ENCODE data around the gene SLC25A5. TPM values are rescaled to one million over a fixed set of nuclear protein-coding genes. Genes with fewer than 3 reads are reported as not detected.

The SLC25A5 gene
- total RNA-seq, 1 experiment from 2014 or later, result 224 TPM

DNA sequence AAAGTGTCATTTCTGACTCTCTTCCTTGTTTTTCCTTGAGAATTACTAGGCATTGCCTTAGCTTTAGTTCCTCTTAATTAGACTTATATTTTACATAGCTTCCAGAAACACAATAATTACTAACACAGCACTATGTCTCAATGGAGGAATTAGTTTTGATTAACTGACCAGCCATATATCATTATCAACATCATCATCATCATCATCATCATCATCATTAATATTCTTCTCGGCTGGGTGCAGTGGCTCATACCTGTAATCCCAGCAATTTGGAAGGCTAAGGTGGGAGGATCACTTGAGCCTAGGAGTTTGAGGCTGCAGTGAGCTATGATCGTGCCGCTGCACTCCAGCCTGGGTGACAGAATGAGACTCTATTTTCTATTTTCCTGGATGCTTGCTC lies 2.7 kb upstream of the SLC25A5 start:
- DNase-seq (ENCODE audit: low read depth in 1 of 2, low spot score in 2 of 2), result no peak
- no peaks in the 10 kb centered on the region for H3K9me3 ChIP-seq (replicated peaks)
- peaks cover 19% of the 10 kb centered on the region for H3K36me3 ChIP-seq
- H3K4me3 ChIP-seq, result no peak overlapping the region
- no peaks in the 10 kb centered on the region for H3K27me3 ChIP-seq (replicated peaks)
- no peak overlapping the region for H3K27ac ChIP-seq
- 0 out of 2 replicates have a peak, but pooled peaks cover 3% of the 10 kb centered on the region for H3K4me1 ChIP-seq (replicated peaks)

GRCh38 chrX:119466970-119467369 lies 1.3 kb upstream of the SLC25A5 start:
- peaks cover 28% of the 10 kb centered on the region for H3K36me3 ChIP-seq
- no peak for DNase-seq (ENCODE audit: low read depth in 1 of 2, low spot score in 2 of 2)
- 0 out of 2 replicates have a peak, but pooled peaks cover 3% of the 10 kb centered on the region for H3K4me1 ChIP-seq (replicated peaks)

DNA sequence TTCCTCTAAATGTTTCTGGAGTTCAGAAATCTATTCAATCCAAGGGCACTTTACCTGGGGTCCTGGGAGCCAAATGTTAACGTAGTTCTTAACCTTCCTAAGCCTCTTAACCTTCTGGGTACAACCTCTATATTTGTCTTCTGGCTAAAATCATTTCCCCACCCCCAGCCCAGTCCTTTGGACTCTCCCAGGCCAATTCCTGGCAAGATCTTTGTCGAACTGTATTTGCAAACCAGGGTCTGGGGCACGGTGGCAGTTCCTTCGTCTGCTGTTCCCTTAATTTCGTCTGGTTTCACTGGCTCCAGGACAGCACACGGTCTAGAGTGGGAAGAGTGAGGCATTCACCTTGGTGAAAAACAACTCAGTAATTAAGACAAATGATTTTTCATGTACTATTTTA lies 811 bp upstream of the SLC25A5 start:
- Histone ChIP-seq H3K4me3 (no peak overlapping the region), H3K9me3 (replicated peaks) (no peaks in the 10 kb centered on the region), H3K4me1 (replicated peaks) (0 out of 2 replicates have a peak, but pooled peaks cover 3% of the 10 kb centered on the region), H3K36me3 (peaks cover 28% of the 10 kb centered on the region), H3K27me3 (replicated peaks) (no peaks in the 10 kb centered on the region), H3K27ac (no peak overlapping the region)
- DNase-seq (ENCODE audit: low read depth in 1 of 2, low spot score in 2 of 2), result no peak

More at GRCh38 chrX:119466970-119467369, 1.3 kb upstream of the SLC25A5 start:
- Histone ChIP-seq H3K9me3 (replicated peaks) (no peaks in the 10 kb centered on the region), H3K27ac (no peak overlapping the region), H3K27me3 (replicated peaks) (no peaks in the 10 kb centered on the region), H3K4me3 (no peak overlapping the region)

DNA sequence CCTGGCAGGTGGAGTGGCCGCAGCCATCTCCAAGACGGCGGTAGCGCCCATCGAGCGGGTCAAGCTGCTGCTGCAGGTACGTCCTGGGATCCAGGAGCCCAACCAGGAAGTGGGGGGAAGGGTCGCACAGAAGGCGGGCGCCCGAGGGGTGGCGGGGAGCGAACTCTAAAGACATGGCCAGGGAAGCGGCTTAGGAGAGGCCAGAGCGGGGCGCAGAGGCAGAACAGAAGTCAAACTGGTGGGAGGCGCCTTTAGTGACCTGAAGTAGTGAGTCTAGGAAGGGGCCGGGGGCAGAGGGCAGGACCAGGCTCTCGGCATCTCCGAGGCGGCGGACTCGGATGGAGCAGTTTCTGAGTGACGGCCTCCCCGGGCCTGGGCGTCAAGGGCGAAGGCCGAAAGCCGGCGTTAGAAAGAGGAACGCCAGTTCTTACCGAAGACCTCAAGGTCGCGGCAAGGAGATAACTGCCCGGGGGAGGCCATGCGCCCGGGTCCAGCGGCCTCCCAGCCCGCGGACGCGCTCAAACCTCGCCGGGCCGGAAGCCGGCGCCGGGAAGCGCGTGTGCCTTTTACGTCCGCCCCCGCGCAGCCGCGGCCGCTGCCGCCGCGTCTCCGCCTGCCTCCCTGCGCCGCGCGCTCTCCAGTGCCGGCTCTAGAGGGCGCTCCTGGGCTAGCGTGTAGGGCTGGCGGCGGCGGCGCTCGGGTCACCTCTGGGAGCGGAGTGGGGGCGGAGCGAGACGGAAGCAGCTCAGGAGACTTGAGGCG lies 488 bp downstream of the SLC25A5 start:
- Histone ChIP-seq H3K36me3 (peaks cover 28% of the 10 kb centered on the region), H3K27me3 (replicated peaks) (no peaks in the 10 kb centered on the region), H3K4me3 (peak overlapping the region; percentile 71), H3K9me3 (replicated peaks) (no peaks in the 10 kb centered on the region), H3K4me1 (replicated peaks) (0 out of 2 replicates have a peak, but pooled peaks cover 3% of the 10 kb centered on the region), H3K27ac (peak overlapping the region; percentile 79)
- DNase-seq (ENCODE audit: low read depth in 1 of 2, low spot score in 2 of 2), result peak; percentile 81

DNA sequence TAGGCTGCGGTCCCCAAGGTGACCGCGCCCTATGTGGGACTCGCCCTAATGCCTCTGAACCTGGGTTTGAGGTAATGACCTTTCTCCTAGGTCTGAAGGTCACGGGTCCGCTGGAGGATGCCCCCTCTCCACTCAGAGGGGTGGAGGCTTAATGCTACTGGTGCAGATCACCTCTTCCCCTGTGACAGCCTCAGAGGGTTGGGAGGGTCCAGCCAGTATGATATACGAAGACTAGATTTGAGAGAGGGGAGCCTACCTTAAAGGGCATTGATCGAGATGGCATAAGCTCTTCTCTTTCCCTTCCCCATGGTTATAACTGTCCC lies 1.0 kb downstream of the SLC25A5 start:
- Histone ChIP-seq H3K36me3 (peaks cover 28% of the 10 kb centered on the region), H3K27me3 (replicated peaks) (no peaks in the 10 kb centered on the region), H3K4me3 (peak overlapping the region; percentile 71), H3K27ac (no peak overlapping the region), H3K4me1 (replicated peaks) (0 out of 2 replicates have a peak, but pooled peaks cover 3% of the 10 kb centered on the region), H3K9me3 (replicated peaks) (no peaks in the 10 kb centered on the region)
- no peak for DNase-seq (ENCODE audit: low read depth in 1 of 2, low spot score in 2 of 2)

- Histone ChIP-seq H3K4me3 (no peak overlapping the region), H3K4me1 (replicated peaks) (no peaks in the 10 kb centered on the region), H3K27ac (no peak overlapping the region), H3K36me3 (peaks cover 16% of the 10 kb centered on the region), H3K27me3 (replicated peaks) (no peaks in the 10 kb centered on the region), H3K9me3 (replicated peaks) (no peaks in the 10 kb centered on the region)
- no peak for DNase-seq (ENCODE audit: low read depth in 1 of 2, low spot score in 2 of 2)
Measured at GRCh38 chrX:119474615-119475388, 6.6 kb downstream of the SLC25A5 start.

- no peak overlapping the region for H3K27ac ChIP-seq
- no peak overlapping the region for H3K4me3 ChIP-seq
- H3K4me1 ChIP-seq (replicated peaks), result no peaks in the 10 kb centered on the region
- no peaks in the 10 kb centered on the region for H3K27me3 ChIP-seq (replicated peaks)
- no peaks in the 10 kb centered on the region for H3K9me3 ChIP-seq (replicated peaks)
- DNase-seq (ENCODE audit: low read depth in 1 of 2, low spot score in 2 of 2), result no peak
- peaks cover 9% of the 10 kb centered on the region for H3K36me3 ChIP-seq
Measured at GRCh38 chrX:119475389-119476101, 7.3 kb downstream of the SLC25A5 start.

DNA sequence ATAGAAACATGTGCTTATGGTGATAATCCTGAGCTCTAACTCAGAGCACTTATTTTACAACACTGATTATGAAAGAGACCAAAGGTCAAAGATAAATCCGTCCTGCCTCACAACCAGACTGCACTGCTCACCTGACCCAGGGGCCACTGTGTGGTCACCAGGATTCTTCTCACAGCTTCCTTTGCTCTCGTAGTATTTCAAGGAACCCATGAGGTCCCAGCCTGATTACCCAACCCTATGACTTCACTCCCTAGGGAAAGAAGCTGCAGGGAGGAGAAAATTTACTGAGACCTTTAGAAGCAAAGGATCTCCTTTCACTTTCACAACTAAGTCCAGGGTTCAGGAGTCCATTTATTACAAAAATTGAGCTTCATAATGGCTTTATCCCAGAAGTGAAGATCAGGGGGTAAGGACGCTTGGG lies 9.6 kb downstream of the SLC25A5 start:
- Histone ChIP-seq H3K4me1 (replicated peaks) (peaks cover 3% of the 10 kb centered on the region; the same call in 1 of the 2 replicates), H3K9me3 (replicated peaks) (no peaks in the 10 kb centered on the region), H3K27ac (no peak overlapping the region), H3K27me3 (replicated peaks) (no peaks in the 10 kb centered on the region), H3K36me3 (no peaks in the 10 kb centered on the region), H3K4me3 (no peak overlapping the region)
- no peak for DNase-seq (ENCODE audit: low read depth in 1 of 2, low spot score in 2 of 2)

- H3K36me3 ChIP-seq, result no peaks in the 10 kb centered on the region
- no peaks in the 10 kb centered on the region for H3K9me3 ChIP-seq (replicated peaks)
- peaks cover 3% of the 10 kb centered on the region; the same call in 1 of the 2 replicates for H3K4me1 ChIP-seq (replicated peaks)
- H3K27me3 ChIP-seq (replicated peaks), result no peaks in the 10 kb centered on the region
- H3K4me3 ChIP-seq, result no peak overlapping the region
- no peak for DNase-seq (ENCODE audit: low read depth in 1 of 2, low spot score in 2 of 2)
- H3K27ac ChIP-seq, result no peak overlapping the region
Measured at GRCh38 chrX:119478504-119478903, 10.3 kb downstream of the SLC25A5 start.

- Histone ChIP-seq H3K27me3 (replicated peaks) (no peaks in the 10 kb centered on the region), H3K4me3 (no peak overlapping the region), H3K4me1 (replicated peaks) (peaks cover 3% of the 10 kb centered on the region; the same call in 1 of the 2 replicates), H3K36me3 (no peaks in the 10 kb centered on the region), H3K9me3 (replicated peaks) (no peaks in the 10 kb centered on the region), H3K27ac (no peak overlapping the region)
- DNase-seq (ENCODE audit: low read depth in 1 of 2, low spot score in 2 of 2), result no peak
Measured at GRCh38 chrX:119479845-119480244, 11.6 kb downstream of the SLC25A5 start.

- Histone ChIP-seq H3K27me3 (replicated peaks) (no peaks in the 10 kb centered on the region), H3K4me1 (replicated peaks) (peaks cover 3% of the 10 kb centered on the region; the same call in 1 of the 2 replicates), H3K27ac (no peak overlapping the region), H3K9me3 (replicated peaks) (no peaks in the 10 kb centered on the region), H3K4me3 (no peak overlapping the region), H3K36me3 (no peaks in the 10 kb centered on the region)
- DNase-seq (ENCODE audit: low read depth in 1 of 2, low spot score in 2 of 2), result no peak
Measured at GRCh38 chrX:119481323-119481801, 13.1 kb downstream of the SLC25A5 start.

GRCh38 chrX:119482041-119482440 lies 13.8 kb downstream of the SLC25A5 start:
- H3K9me3 ChIP-seq (replicated peaks), result no peaks in the 10 kb centered on the region
- no peaks in the 10 kb centered on the region for H3K36me3 ChIP-seq
- H3K4me3 ChIP-seq, result no peak overlapping the region
- H3K4me1 ChIP-seq (replicated peaks), result peaks cover 3% of the 10 kb centered on the region; the same call in 1 of the 2 replicates
- DNase-seq (ENCODE audit: low read depth in 1 of 2, low spot score in 2 of 2), result no peak
- no peak overlapping the region for H3K27ac ChIP-seq
- no peaks in the 10 kb centered on the region for H3K27me3 ChIP-seq (replicated peaks)

Data from SJSA1 (cell line).